HepG2 (cell line): ENCODE measurements around the gene STX4. TPM values are rescaled to one million over a fixed set of nuclear protein-coding genes. Genes with fewer than 3 reads are reported as not detected.

ENCODE experiments used
- ARNT ChIP-seq: fragments of 450-650 bp; IDR thresholded peaks from 2 replicates; pipeline ENCODE4 v1.6.1; 2017
- CEBPB ChIP-seq: IDR thresholded peaks from 2 replicates; pipeline ENCODE4 v1.6.1; 2011; ENCODE audit warnings: low read depth, low read length, improper control_type of control experiment, borderline replicate concordance
- DMAP1 ChIP-seq: IDR thresholded peaks from 2 replicates; pipeline ENCODE4 v1.6.1; 2016
- FOXM1 ChIP-seq: sonication (generic); formaldehyde crosslinking; IDR thresholded peaks from 2 replicates; pipeline ENCODE4 v1.5.0; 2020; ENCODE audit warnings: missing genetic modification reagents
- HIVEP1 ChIP-seq: sonication (generic); formaldehyde crosslinking; IDR thresholded peaks from 2 replicates; pipeline ENCODE4 v1.4.0; 2020; ENCODE audit warnings: mild to moderate bottlenecking, missing genetic modification reagents
- HNRNPLL ChIP-seq: fragments of 200-400 bp; formaldehyde crosslinking; IDR thresholded peaks from 2 replicates; pipeline ENCODE4 v1.6.1; 2017; ENCODE audit warnings: mild to moderate bottlenecking, low read depth, low read length; ENCODE audit not compliant: poor library complexity, severe bottlenecking
- NR2F6 ChIP-seq, 2 experiments: IDR thresholded peaks; 2 replicates each; pipeline ENCODE4 v1.6.1; 2016; ENCODE audit warnings: antibody characterized with exemption in 1 of 2, mild to moderate bottlenecking in 1 of 2
- PHB2 ChIP-seq: fragments of 450-650 bp; IDR thresholded peaks from 2 replicates; pipeline ENCODE4 v1.6.1; 2018; ENCODE audit not compliant: partially characterized antibody
- SMARCE1 ChIP-seq: fragments of 450-650 bp; IDR thresholded peaks from 2 replicates; pipeline ENCODE4 v1.6.1; 2017; ENCODE audit warnings: borderline replicate concordance
- SP1 ChIP-seq, 2 experiments: fragments of 450-650 bp in 1 of 2; sonication (generic) in 1 of 2; formaldehyde crosslinking in 1 of 2; IDR thresholded peaks; 2 replicates each; pipeline versions ENCODE4 v1.4.0 to v1.6.1; 2016 to 2020; ENCODE audit warnings: missing genetic modification reagents in 1 of 2
- STAT5B ChIP-seq: sonication (generic); formaldehyde crosslinking; IDR thresholded peaks from 2 replicates; pipeline ENCODE4 v1.4.0; 2020; ENCODE audit warnings: missing genetic modification reagents
- SYNCRIP ChIP-seq: fragments of 200-400 bp; formaldehyde crosslinking; IDR thresholded peaks from 2 replicates; pipeline ENCODE4 v1.6.1; 2018; ENCODE audit warnings: mild to moderate bottlenecking, low read depth, low read length; ENCODE audit not compliant: insufficient read depth
- ZNF350 ChIP-seq: sonication (generic); formaldehyde crosslinking; IDR thresholded peaks from 2 replicates; pipeline ENCODE4 v1.4.0; 2020; ENCODE audit warnings: mild to moderate bottlenecking, low read depth, missing genetic modification reagents, borderline replicate concordance
- ZNF724P ChIP-seq: sonication (generic); formaldehyde crosslinking; IDR thresholded peaks from 2 replicates; pipeline ENCODE4 v1.8.0; 2022; ENCODE audit warnings: missing genetic modification reagents, borderline replicate concordance
- polyA plus RNA-seq, 8 experiments: library from polyadenylated mRNA; depleted of rRNA in 3 of 8; stranded (reverse) in 7 of 8; unstranded in 1 of 8; fragments of >200 nt; fragmentation: Illumina TruSeq in 4 of 8; extraction: Trizol in 4 of 8; gene quantifications; 2 replicates each; pipeline versions ENCODE4 v1.2.1 to v1.2.3, GENCODE V29; 2011 to 2016; ENCODE audit warnings: low read depth in 4 of 8, missing spikeins in 1 of 8, mixed read lengths in 1 of 8; ENCODE audit not compliant: insufficient read depth in 1 of 8
- total RNA-seq, 5 experiments: library from RNA; depleted of rRNA; stranded (reverse); fragments of >200 nt; fragmentation: Illumina TruSeq; extraction: Trizol; gene quantifications; 2 replicates each; pipeline ENCODE4 v1.2.3, GENCODE V29; 2016; ENCODE audit warnings: low read depth in 1 of 5
- TF ChIP-seq, protein P1 (sequence below): sonication (generic); formaldehyde crosslinking; IDR thresholded peaks from 2 replicates; pipeline ENCODE4 v1.5.1; 2020; ENCODE audit warnings: mild to moderate bottlenecking, missing genetic modification reagents, moderate library complexity
- TF ChIP-seq, protein P2 (sequence below): sonication (generic); formaldehyde crosslinking; IDR thresholded peaks from 2 replicates; pipeline ENCODE4 v1.4.0; 2020; ENCODE audit warnings: missing genetic modification reagents
- TF ChIP-seq, protein P3 (sequence below), 2 experiments: fragments of 450-650 bp in 1 of 2; sonication (generic) in 1 of 2; formaldehyde crosslinking; IDR thresholded peaks; 2 replicates each; pipeline versions ENCODE4 v1.5.0 to v1.8.0; 2020 to 2022; ENCODE audit warnings: mild to moderate bottlenecking in 1 of 2, missing genetic modification reagents in 1 of 2
- TF ChIP-seq, protein P4 (sequence below): sonication (generic); formaldehyde crosslinking; IDR thresholded peaks from 2 replicates; pipeline ENCODE4 v1.8.1; 2022; ENCODE audit warnings: low read depth, mild to moderate bottlenecking, missing genetic modification reagents
- TF ChIP-seq, protein P5 (sequence below): IDR thresholded peaks from 2 replicates; pipeline ENCODE4 v1.6.1; 2016; ENCODE audit warnings: missing genetic modification reagents, missing compliant biosample characterization

The STX4 gene
- total and polyA plus RNA-seq, 2 of the 13 experiments (the other 11 are each of a cell fraction or from before 2014, with no cell fraction given): 29.2 to 34.6 TPM

DNA sequence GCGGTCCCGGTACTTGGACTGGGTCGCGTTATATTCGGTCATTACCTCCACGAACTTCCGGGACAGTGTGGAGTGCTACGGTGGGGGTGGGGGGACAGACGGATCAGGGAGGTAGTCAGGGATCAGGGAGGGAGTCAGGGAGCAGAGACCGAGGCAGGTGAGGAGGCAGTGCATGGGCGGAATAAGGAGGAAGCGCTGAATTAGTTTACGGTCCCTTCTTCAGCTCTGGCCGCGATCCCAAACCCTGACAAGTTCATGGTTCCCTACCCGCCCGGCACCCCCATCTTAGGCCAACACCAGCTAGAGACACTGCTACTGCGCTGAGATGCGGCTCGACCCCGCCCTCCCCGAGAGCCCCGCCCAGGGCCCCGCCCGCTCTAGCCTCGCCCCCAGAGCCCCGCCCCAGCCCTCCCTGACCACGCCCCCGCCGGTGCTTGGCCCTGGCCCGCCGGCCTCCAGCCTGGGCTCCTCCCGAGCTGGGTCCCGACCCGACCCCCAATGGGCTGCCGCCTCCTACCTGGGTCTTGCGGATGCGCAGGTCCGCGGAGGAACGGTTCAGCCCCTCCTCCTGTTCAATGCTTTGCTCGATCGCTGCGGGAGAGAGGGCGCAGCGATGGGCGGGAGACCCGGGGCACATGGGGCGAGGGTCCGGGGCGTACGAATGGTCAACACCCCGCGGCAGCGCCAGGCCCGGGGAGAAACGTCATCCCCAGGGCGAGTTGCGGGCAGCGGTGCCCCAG is 36.2 kb upstream of the STX4 start (continued):
- TF ChIP-seq, protein P1, sequence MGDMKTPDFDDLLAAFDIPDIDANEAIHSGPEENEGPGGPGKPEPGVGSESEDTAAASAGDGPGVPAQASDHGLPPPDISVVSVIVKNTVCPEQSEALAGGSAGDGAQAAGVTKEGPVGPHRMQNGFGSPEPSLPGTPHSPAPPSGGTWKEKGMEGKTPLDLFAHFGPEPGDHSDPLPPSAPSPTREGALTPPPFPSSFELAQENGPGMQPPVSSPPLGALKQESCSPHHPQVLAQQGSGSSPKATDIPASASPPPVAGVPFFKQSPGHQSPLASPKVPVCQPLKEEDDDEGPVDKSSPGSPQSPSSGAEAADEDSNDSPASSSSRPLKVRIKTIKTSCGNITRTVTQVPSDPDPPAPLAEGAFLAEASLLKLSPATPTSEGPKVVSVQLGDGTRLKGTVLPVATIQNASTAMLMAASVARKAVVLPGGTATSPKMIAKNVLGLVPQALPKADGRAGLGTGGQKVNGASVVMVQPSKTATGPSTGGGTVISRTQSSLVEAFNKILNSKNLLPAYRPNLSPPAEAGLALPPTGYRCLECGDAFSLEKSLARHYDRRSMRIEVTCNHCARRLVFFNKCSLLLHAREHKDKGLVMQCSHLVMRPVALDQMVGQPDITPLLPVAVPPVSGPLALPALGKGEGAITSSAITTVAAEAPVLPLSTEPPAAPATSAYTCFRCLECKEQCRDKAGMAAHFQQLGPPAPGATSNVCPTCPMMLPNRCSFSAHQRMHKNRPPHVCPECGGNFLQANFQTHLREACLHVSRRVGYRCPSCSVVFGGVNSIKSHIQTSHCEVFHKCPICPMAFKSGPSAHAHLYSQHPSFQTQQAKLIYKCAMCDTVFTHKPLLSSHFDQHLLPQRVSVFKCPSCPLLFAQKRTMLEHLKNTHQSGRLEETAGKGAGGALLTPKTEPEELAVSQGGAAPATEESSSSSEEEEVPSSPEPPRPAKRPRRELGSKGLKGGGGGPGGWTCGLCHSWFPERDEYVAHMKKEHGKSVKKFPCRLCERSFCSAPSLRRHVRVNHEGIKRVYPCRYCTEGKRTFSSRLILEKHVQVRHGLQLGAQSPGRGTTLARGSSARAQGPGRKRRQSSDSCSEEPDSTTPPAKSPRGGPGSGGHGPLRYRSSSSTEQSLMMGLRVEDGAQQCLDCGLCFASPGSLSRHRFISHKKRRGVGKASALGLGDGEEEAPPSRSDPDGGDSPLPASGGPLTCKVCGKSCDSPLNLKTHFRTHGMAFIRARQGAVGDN (CRISPR knock-in tag): peak; percentile 85
- TF ChIP-seq, protein P2, sequence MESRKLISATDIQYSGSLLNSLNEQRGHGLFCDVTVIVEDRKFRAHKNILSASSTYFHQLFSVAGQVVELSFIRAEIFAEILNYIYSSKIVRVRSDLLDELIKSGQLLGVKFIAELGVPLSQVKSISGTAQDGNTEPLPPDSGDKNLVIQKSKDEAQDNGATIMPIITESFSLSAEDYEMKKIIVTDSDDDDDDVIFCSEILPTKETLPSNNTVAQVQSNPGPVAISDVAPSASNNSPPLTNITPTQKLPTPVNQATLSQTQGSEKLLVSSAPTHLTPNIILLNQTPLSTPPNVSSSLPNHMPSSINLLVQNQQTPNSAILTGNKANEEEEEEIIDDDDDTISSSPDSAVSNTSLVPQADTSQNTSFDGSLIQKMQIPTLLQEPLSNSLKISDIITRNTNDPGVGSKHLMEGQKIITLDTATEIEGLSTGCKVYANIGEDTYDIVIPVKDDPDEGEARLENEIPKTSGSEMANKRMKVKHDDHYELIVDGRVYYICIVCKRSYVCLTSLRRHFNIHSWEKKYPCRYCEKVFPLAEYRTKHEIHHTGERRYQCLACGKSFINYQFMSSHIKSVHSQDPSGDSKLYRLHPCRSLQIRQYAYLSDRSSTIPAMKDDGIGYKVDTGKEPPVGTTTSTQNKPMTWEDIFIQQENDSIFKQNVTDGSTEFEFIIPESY: 0 out of 2 replicates have a peak, but pooled peaks have one; percentile 10
- TF ChIP-seq SP1 (IDR thresholded peaks at IDR 0.05): no peak
- TF ChIP-seq SP1 (CRISPR knock-in tag; IDR thresholded peaks at IDR 0.05): peak; percentile 71
- TF ChIP-seq SMARCE1: no peak
- TF ChIP-seq HNRNPLL: peak; percentile 64
- TF ChIP-seq HIVEP1 (CRISPR knock-in tag): peak; percentile 86; the same call in 1 of the 2 replicates
- no peak for TF ChIP-seq CEBPB
- peak; percentile 59; the same call in 1 of the 2 replicates for TF ChIP-seq STAT5B (CRISPR knock-in tag)
- no peak for TF ChIP-seq FOXM1 (CRISPR knock-in tag)
- no peak; the same call in 1 of the 2 replicates for TF ChIP-seq NR2F6 (IDR thresholded peaks at IDR 0.05)
- peak; percentile 41; the same call in 1 of the 2 replicates for TF ChIP-seq NR2F6 (CRISPR knock-in tag; IDR thresholded peaks at IDR 0.05)
- peak; percentile 57 for TF ChIP-seq DMAP1 (CRISPR knock-in tag)
- no peak for TF ChIP-seq SYNCRIP
- 0 out of 2 replicates have a peak, but pooled peaks have one; percentile 5 for TF ChIP-seq ZNF724P (CRISPR knock-in tag)
- no peak for TF ChIP-seq ARNT
- TF ChIP-seq PHB2: no peak
- TF ChIP-seq ZNF350: peak; percentile 42
- TF ChIP-seq, protein P3, sequence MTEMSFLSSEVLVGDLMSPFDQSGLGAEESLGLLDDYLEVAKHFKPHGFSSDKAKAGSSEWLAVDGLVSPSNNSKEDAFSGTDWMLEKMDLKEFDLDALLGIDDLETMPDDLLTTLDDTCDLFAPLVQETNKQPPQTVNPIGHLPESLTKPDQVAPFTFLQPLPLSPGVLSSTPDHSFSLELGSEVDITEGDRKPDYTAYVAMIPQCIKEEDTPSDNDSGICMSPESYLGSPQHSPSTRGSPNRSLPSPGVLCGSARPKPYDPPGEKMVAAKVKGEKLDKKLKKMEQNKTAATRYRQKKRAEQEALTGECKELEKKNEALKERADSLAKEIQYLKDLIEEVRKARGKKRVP (CRISPR knock-in tag; IDR thresholded peaks at IDR 0.05): no peak
- TF ChIP-seq, protein P4, sequence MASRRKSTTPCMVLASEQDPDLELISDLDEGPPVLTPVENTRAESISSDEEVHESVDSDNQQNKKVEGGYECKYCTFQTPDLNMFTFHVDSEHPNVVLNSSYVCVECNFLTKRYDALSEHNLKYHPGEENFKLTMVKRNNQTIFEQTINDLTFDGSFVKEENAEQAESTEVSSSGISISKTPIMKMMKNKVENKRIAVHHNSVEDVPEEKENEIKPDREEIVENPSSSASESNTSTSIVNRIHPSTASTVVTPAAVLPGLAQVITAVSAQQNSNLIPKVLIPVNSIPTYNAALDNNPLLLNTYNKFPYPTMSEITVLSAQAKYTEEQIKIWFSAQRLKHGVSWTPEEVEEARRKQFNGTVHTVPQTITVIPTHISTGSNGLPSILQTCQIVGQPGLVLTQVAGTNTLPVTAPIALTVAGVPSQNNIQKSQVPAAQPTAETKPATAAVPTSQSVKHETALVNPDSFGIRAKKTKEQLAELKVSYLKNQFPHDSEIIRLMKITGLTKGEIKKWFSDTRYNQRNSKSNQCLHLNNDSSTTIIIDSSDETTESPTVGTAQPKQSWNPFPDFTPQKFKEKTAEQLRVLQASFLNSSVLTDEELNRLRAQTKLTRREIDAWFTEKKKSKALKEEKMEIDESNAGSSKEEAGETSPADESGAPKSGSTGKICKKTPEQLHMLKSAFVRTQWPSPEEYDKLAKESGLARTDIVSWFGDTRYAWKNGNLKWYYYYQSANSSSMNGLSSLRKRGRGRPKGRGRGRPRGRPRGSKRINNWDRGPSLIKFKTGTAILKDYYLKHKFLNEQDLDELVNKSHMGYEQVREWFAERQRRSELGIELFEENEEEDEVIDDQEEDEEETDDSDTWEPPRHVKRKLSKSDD (CRISPR knock-in tag): no peak
- TF ChIP-seq, protein P5, sequence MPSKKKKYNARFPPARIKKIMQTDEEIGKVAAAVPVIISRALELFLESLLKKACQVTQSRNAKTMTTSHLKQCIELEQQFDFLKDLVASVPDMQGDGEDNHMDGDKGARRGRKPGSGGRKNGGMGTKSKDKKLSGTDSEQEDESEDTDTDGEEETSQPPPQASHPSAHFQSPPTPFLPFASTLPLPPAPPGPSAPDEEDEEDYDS: peak; percentile 54
